ENCODE results near the gene MYO19. TPM values are rescaled to one million over a fixed set of nuclear protein-coding genes. Genes with fewer than 3 reads are reported as not detected.

The MYO19 gene
- total RNA-seq, 2 experiments from 2014 or later: 109 to 154 TPM

DNA sequence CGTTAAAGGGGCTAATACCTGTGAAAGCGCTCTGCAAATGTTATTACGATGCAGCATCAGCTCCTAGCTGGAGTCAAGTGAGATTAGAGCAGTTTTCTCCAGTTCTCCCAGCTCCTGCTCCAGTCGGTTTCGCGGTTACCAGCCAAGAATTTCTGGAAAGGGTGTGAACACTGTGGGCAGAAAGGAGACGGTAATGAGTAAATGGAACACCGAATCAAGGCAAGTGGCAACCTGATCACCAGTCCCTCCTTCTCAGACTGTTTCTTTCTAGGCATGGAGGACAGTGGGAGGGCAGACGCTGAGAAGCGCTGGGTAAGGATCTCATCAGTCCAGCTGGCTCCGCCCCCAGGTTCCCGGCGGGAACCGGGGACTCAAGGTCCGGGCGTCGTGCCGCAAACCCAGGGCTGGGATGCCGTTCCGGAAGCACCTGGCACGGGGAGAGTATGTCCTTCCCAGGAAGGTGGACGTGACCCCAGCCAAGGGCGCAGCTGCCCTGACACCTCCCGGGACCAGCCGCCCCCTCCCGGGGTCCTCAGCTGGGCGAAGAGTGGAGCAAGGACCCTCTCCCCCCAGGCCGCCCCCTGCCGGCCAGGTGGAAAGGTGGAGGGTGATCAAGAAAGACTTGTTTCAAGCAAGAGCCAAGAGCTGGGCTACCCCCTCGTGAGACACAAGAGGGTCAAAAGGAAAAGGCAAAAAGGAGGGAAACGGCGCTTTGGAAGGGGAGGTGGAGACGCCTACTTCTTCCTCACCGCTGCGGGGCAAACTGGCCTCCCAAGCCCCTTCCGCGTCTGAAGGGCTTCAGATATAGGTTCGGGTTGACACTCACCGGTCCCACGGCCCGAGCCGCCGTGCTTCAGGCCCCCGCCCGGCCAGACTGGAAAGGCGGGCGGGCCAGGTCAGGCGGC is 481 bp downstream of the MYO19 start:
- Histone ChIP-seq H3K9me2 (ENCODE audit: insufficient read depth, low read length) (no peaks in the 10 kb centered on the region), H3K27ac (ENCODE audit: low read depth, low read length, poor library complexity, severe bottlenecking) (peak overlapping the region; percentile 91), H2AFZ (ENCODE audit: low read length) (peak overlapping the region; percentile 77), H3K36me3 (ENCODE audit: insufficient read depth, low read length) (peaks cover 77% of the 10 kb centered on the region), H3K9me3 (ENCODE audit: low read length) (no peaks in the 10 kb centered on the region), H3K4me2 (ENCODE audit: low read length) (peak overlapping the region; percentile 75), H4K20me1 (ENCODE audit: insufficient read depth, low read length) (no peaks in the 10 kb centered on the region), H3K4me3 (ENCODE audit: low read depth, low read length, poor library complexity, severe bottlenecking) (peak overlapping the region; percentile 78), H3K4me1 (ENCODE audit: insufficient read depth, low read length, poor library complexity, severe bottlenecking) (peaks cover 32% of the 10 kb centered on the region), H3K79me2 (ENCODE audit: insufficient read depth, low read depth, low read length) (peaks cover 54% of the 10 kb centered on the region)
- intact Hi-C loops (cut with micrococcal nuclease; ENCODE audit: unreplicated experiment): loop anchor here (5.0 kb wide), 1 partner anchor 47 kb away; the partner anchor contains the start of gene ZNHIT3
- peak; percentile 66 for DNase-seq (ENCODE audit: low spot score)
- no TSS peak for BruUV-seq (replicated peaks)
- ChIA-PET POLR2A (interaction anchor here (1.0 kb wide), 1 partner anchor 48 kb away, joined by 3 read pairs; the partner anchor contains the start of gene ZNHIT3), CTCF (ENCODE audit: unreplicated experiment) (no interaction called here)
- no peak for TF ChIP-seq EZH2phosphoT487 (IDR thresholded peaks at IDR 0.05; ENCODE audit: borderline replicate concordance, low read depth, low read length)
- TF ChIP-seq, protein P1, sequence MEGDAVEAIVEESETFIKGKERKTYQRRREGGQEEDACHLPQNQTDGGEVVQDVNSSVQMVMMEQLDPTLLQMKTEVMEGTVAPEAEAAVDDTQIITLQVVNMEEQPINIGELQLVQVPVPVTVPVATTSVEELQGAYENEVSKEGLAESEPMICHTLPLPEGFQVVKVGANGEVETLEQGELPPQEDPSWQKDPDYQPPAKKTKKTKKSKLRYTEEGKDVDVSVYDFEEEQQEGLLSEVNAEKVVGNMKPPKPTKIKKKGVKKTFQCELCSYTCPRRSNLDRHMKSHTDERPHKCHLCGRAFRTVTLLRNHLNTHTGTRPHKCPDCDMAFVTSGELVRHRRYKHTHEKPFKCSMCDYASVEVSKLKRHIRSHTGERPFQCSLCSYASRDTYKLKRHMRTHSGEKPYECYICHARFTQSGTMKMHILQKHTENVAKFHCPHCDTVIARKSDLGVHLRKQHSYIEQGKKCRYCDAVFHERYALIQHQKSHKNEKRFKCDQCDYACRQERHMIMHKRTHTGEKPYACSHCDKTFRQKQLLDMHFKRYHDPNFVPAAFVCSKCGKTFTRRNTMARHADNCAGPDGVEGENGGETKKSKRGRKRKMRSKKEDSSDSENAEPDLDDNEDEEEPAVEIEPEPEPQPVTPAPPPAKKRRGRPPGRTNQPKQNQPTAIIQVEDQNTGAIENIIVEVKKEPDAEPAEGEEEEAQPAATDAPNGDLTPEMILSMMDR (conservative IDR thresholded peaks at IDR 0.05; ENCODE audit: low read length): peak; percentile 88

DNA sequence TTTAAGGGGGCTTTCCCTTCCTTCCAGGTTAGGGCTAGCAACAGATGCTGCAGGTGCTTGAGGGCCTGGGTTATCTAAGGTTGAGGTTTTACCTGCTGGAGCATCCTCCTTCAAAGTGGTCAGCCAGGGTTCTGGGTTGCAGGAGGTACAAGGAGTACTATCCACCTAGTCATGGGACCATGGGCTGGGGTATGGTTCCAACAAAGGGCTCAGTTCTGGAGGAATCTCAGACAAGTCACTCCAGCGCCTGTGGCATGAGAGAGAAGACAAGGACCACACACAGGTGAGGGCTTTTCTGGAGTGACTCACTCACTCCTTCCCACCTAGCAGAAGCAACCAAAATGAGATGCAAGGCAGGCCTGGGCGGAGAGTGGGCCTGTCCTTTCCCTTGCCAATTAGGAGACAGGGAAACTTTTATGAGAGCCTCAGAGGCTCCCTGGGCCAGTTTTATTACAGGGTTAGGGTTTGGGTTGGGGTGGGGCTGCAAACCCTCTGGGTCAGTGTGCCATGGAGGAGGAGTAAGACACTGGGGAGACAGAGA is 2.2 kb downstream of the MYO19 start:
- H3K79me2 ChIP-seq (ENCODE audit: insufficient read depth, low read depth, low read length): peaks cover 42% of the 10 kb centered on the region
- no TSS peak for BruUV-seq (replicated peaks)
- CTCF ChIA-PET (ENCODE audit: unreplicated experiment): no interaction called here

More for the DNA sequence above, 2.2 kb downstream of the MYO19 start:
- H4K20me1 ChIP-seq (ENCODE audit: insufficient read depth, low read length): no peaks in the 10 kb centered on the region
- H2AFZ ChIP-seq (ENCODE audit: low read length): no peak overlapping the region
- H3K4me3 ChIP-seq (ENCODE audit: low read depth, low read length, poor library complexity, severe bottlenecking): no peak overlapping the region
- H3K27ac ChIP-seq (ENCODE audit: low read depth, low read length, poor library complexity, severe bottlenecking): no peak overlapping the region
- intact Hi-C loops (cut with micrococcal nuclease; ENCODE audit: unreplicated experiment): loop anchor here (5.0 kb wide), 1 partner anchor 45 kb away; the partner anchor contains the start of gene ZNHIT3
- TF ChIP-seq EZH2phosphoT487 (IDR thresholded peaks at IDR 0.05; ENCODE audit: borderline replicate concordance, low read depth, low read length): no peak
- TF ChIP-seq, protein P1 (conservative IDR thresholded peaks at IDR 0.05; ENCODE audit: low read length): no peak
- no peaks in the 10 kb centered on the region for H3K9me2 ChIP-seq (ENCODE audit: insufficient read depth, low read length)
- no peak for DNase-seq (ENCODE audit: low spot score)
- peaks cover 76% of the 10 kb centered on the region for H3K36me3 ChIP-seq (ENCODE audit: insufficient read depth, low read length)
- POLR2A ChIA-PET: no interaction called here
- no peaks in the 10 kb centered on the region for H3K9me3 ChIP-seq (ENCODE audit: low read length)
- peak overlapping the region; percentile 75; the same call in 1 of the 2 replicates for H3K4me2 ChIP-seq (ENCODE audit: low read length)
- peaks cover 32% of the 10 kb centered on the region for H3K4me1 ChIP-seq (ENCODE audit: insufficient read depth, low read length, poor library complexity, severe bottlenecking)

All from OCI-LY7 (cell line).